IMR-90 (cell line): ENCODE results near the gene WDR1. TPM values are rescaled to one million over a fixed set of nuclear protein-coding genes. Genes with fewer than 3 reads are reported as not detected.

Source experiments
- CHD1 ChIP-seq: IDR thresholded peaks from 2 replicates; pipeline ENCODE4 v1.6.1; 2012; ENCODE audit warnings: low read depth, low read length, improper control_type of control experiment
- polyA plus RNA-seq, 3 experiments: library from polyadenylated mRNA; depleted of rRNA; stranded (reverse); fragments of >200 nt; gene quantifications; 2 replicates each; pipeline ENCODE4 v1.2.3, GENCODE V29; 2012; ENCODE audit warnings: low replicate concordance in 1 of 3
- total RNA-seq: library from RNA; depleted of rRNA; stranded (reverse); fragments of >200 nt; gene quantifications from 2 replicates; pipeline ENCODE4 v1.2.3, GENCODE V29; 2012
- TF ChIP-seq, protein P1 (sequence below): conservative IDR thresholded peaks from 2 replicates; pipeline ENCODE4 v1.5.1; 2012; ENCODE audit warnings: mild to moderate bottlenecking, low read depth, low read length, improper control_type of control experiment

The WDR1 gene
- total and polyA plus RNA-seq, 2 of the 4 experiments (the other 2 are of a cell fraction), result 725 to 992 TPM

DNA sequence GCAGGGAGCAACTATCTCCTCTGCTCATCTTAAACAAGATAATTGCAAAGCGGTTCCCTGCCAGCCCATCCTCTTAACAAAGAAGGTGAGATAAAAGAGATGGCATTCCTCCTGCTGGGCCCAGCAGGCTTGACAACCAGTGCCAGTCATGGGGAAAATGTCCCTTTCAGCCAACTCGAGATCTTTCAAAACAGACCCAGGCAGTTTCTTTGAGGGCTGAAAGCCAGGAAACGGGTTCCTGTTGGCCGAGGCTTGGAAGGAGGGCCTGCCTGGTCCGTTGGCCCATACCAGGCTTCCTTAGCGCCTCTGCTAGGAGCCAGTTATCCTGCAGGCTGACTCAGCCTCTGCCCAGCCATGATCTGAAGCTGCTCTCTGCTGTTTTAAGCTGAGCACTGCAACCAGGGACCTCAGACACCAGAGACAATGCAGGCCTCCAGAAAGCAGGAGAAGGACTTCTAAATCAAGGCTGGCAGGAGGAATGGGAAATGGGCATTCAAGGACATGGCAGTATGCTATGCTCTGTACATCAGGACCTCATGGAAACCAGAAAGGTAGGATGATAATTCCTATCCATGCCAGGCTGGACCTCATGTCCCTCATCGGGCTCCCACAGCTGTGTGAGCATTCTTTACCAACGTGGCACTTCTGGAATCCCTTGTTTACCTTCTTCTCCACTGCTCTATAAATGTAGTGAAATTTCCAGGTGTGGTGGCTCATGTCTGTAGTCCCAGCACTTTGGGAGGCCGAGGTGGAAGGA is 52.9 kb downstream of the WDR1 start (continued):
- TF ChIP-seq, protein P1, sequence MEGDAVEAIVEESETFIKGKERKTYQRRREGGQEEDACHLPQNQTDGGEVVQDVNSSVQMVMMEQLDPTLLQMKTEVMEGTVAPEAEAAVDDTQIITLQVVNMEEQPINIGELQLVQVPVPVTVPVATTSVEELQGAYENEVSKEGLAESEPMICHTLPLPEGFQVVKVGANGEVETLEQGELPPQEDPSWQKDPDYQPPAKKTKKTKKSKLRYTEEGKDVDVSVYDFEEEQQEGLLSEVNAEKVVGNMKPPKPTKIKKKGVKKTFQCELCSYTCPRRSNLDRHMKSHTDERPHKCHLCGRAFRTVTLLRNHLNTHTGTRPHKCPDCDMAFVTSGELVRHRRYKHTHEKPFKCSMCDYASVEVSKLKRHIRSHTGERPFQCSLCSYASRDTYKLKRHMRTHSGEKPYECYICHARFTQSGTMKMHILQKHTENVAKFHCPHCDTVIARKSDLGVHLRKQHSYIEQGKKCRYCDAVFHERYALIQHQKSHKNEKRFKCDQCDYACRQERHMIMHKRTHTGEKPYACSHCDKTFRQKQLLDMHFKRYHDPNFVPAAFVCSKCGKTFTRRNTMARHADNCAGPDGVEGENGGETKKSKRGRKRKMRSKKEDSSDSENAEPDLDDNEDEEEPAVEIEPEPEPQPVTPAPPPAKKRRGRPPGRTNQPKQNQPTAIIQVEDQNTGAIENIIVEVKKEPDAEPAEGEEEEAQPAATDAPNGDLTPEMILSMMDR, result peak; percentile 66
- TF ChIP-seq CHD1, result no peak
